ENCODE data around the gene RSPH1.

Gene RSPH1

GRCh38 chr21:42461881-42462877 is 33.8 kb downstream of the RSPH1 start:
- no peak for DNase-seq

- no peak for DNase-seq
Measured at GRCh38 chr21:42461185-42461520, 34.9 kb downstream of the RSPH1 start.

GRCh38 chr21:42460391-42461184 is 35.4 kb downstream of the RSPH1 start:
- DNase-seq: no peak

GRCh38 chr21:42459546-42460215 is 36.3 kb downstream of the RSPH1 start:
- DNase-seq: no peak

GRCh38 chr21:42459082-42459460 is 37.0 kb downstream of the RSPH1 start:
- no peak for DNase-seq

GRCh38 chr21:42456457-42456856 is 39.6 kb downstream of the RSPH1 start:
- DNase-seq: no peak

GRCh38 chr21:42455754-42456440 is 40.1 kb downstream of the RSPH1 start:
- no peak for DNase-seq

GRCh38 chr21:42455196-42455595 is 40.8 kb downstream of the RSPH1 start:
- DNase-seq: no peak

- no peak for DNase-seq
Measured at GRCh38 chr21:42454786-42455185, 41.2 kb downstream of the RSPH1 start.

- DNase-seq: no peak
Measured at GRCh38 chr21:42453986-42454570, 41.9 kb downstream of the RSPH1 start.

- DNase-seq: no peak
Measured at GRCh38 chr21:42453224-42453985, 42.6 kb downstream of the RSPH1 start.

GRCh38 chr21:42452401-42453223 is 43.4 kb downstream of the RSPH1 start:
- no peak for DNase-seq

GRCh38 chr21:42451941-42452340 is 44.1 kb downstream of the RSPH1 start:
- no peak for DNase-seq

- DNase-seq: no peak
Measured at GRCh38 chr21:42448686-42449085, 47.3 kb downstream of the RSPH1 start.

- no peak for DNase-seq
Measured at GRCh38 chr21:42447732-42448131, 48.3 kb downstream of the RSPH1 start.

- no peak for DNase-seq
Measured at GRCh38 chr21:42447182-42447581, 48.8 kb downstream of the RSPH1 start.

- DNase-seq: no peak
Measured at GRCh38 chr21:42446531-42446930, 49.5 kb downstream of the RSPH1 start.

- no peak for DNase-seq
Measured at GRCh38 chr21:42445311-42445710, 50.7 kb downstream of the RSPH1 start.

- DNase-seq: no peak
Measured at GRCh38 chr21:42444745-42445059, 51.3 kb downstream of the RSPH1 start.
